H1 (cell line): ENCODE results near the gene ACKR2. TPM values are rescaled to one million over a fixed set of nuclear protein-coding genes. Genes with fewer than 3 reads are reported as not detected.

ENCODE experiments used
- CTCF ChIA-PET: fragments of 300-600 bp; sonication (Branson Sonifier 250); formaldehyde crosslinking; loops from one replicate; lab custom pipeline; 2021; ENCODE audit not compliant: partially characterized antibody; lab: Charles Lee
- POLR2A ChIA-PET: fragments of 300-600 bp; sonication (Branson Sonifier 250); formaldehyde crosslinking; loops from one replicate; lab custom pipeline; 2021; ENCODE audit warnings: inconsistent platforms; ENCODE audit not compliant: partially characterized antibody; lab: Charles Lee
- DNase-seq, 2 experiments: peaks; one replicate each; pipeline versions ENCODE4 v3.0.0 to v3.0.0-alpha.2; 2010 to 2022; ENCODE audit warnings: low spot score in 2 of 2, low read depth in 1 of 2, mixed read lengths in 1 of 2
- FAIRE-seq: peaks from 2 replicates; lab custom pipeline; 2011; peaks lifted over from hg19 to GRCh38; lab: Jason Lieb, UNC
- H2AFZ ChIP-seq: 2 replicates; pipeline ENCODE4 v1.8.1; 2012; ENCODE audit warnings: low read length, inconsistent platforms
- H2AK5ac ChIP-seq: 2 replicates; pipeline ENCODE4 v1.6.1; 2013; ENCODE audit warnings: low read depth, low read length
- H2BK120ac ChIP-seq: replicated peaks from 2 replicates; pipeline ENCODE3; 2013; ENCODE audit warnings: low read depth, low read length, inconsistent platforms
- H2BK12ac ChIP-seq: 2 replicates; pipeline ENCODE4 v1.6.1; 2013; ENCODE audit warnings: low read depth, low read length
- H2BK15ac ChIP-seq: 2 replicates; pipeline ENCODE4 v1.6.1; 2013; ENCODE audit warnings: low read length
- H2BK20ac ChIP-seq: 2 replicates; pipeline ENCODE4 v1.6.1; 2013; ENCODE audit warnings: low read length
- H2BK5ac ChIP-seq: 2 replicates; pipeline ENCODE4 v1.6.1; 2013; ENCODE audit warnings: low read depth, low read length
- H3K14ac ChIP-seq: 2 replicates; pipeline ENCODE4 v1.6.1; 2013; ENCODE audit warnings: inconsistent platforms; ENCODE audit not compliant: insufficient read length
- H3K18ac ChIP-seq: 2 replicates; pipeline ENCODE4 v1.6.1; 2013; ENCODE audit warnings: low read length; ENCODE audit errors: extremely low read depth
- H3K23ac ChIP-seq: 2 replicates; pipeline ENCODE4 v1.6.1; 2013; ENCODE audit warnings: inconsistent platforms; ENCODE audit not compliant: insufficient read length
- H3K23me2 ChIP-seq: 2 replicates; pipeline ENCODE4 v1.6.1; 2013; ENCODE audit warnings: low read depth, low read length
- H3K27ac ChIP-seq: 2 replicates; pipeline ENCODE4 v1.6.1; 2011; ENCODE audit warnings: low read depth, low read length, inconsistent platforms
- H3K27me3 ChIP-seq, 4 experiments: replicated peaks in 1 of 4; 1 replicate in 1 of 4; 2 replicates in 3 of 4; pipeline versions ENCODE4 v1.6.1 to v1.8.1; 2011 to 2013; ENCODE audit warnings: low read length in 3 of 4, mild to moderate bottlenecking in 3 of 4, inconsistent platforms in 2 of 4, mixed read lengths in 2 of 4, moderate library complexity in 1 of 4; ENCODE audit not compliant: control insufficient read depth in 3 of 4, insufficient read depth in 3 of 4; ENCODE audit errors: extremely low read depth in 1 of 4
- H3K36me3 ChIP-seq, 4 experiments: 2 replicates each; pipeline versions ENCODE4 v1.6.1 to v1.8.1; 2011 to 2013; ENCODE audit warnings: mild to moderate bottlenecking in 4 of 4, low read length in 3 of 4, moderate library complexity in 2 of 4, control low read depth in 1 of 4, inconsistent platforms in 1 of 4; ENCODE audit not compliant: insufficient read depth in 4 of 4, control insufficient read depth in 2 of 4
- H3K4ac ChIP-seq: replicated peaks from 2 replicates; pipeline ENCODE3; 2013; ENCODE audit warnings: low read length, low read depth, mixed read lengths, inconsistent platforms; ENCODE audit not compliant: insufficient read length
- H3K4me1 ChIP-seq, 4 experiments: replicated peaks in 1 of 4; 1 replicate in 1 of 4; 2 replicates in 3 of 4; pipeline versions ENCODE4 v1.6.1 to v1.8.1; 2011 to 2013; ENCODE audit warnings: low read length in 3 of 4, inconsistent platforms in 2 of 4, mixed read lengths in 1 of 4; ENCODE audit not compliant: insufficient read depth in 4 of 4, control insufficient read depth in 3 of 4
- H3K4me2 ChIP-seq, 2 experiments: 2 replicates each; pipeline versions ENCODE4 v1.6.1 to v1.8.1; 2011 to 2013; ENCODE audit warnings: low read depth in 2 of 2, low read length in 2 of 2, control low read depth in 1 of 2, inconsistent platforms in 1 of 2, mild to moderate bottlenecking in 1 of 2; ENCODE audit not compliant: insufficient read depth in 1 of 2
- H3K4me3 ChIP-seq, 4 experiments: fragments of 200-600, 300-600 bp in 1 of 4; sonication (generic), shearing (Covaris generic), sonication (Bioruptor Twin) in 1 of 4; 2 replicates each; pipeline versions ENCODE4 v1.5.1 to v1.8.1; 2011 to 2016; ENCODE audit warnings: low read length in 4 of 4, low read depth in 3 of 4, control low read depth in 2 of 4, inconsistent platforms in 2 of 4, mild to moderate bottlenecking in 2 of 4, mixed read lengths in 1 of 4, moderate library complexity in 1 of 4; ENCODE audit not compliant: insufficient read depth in 2 of 4; ENCODE audit errors: extremely low read depth in 1 of 4
- H3K56ac ChIP-seq: replicated peaks from 2 replicates; pipeline ENCODE3; 2013; ENCODE audit warnings: low read depth, mild to moderate bottlenecking, mixed read lengths, low read length, inconsistent platforms; ENCODE audit not compliant: insufficient read length
- H3K79me1 ChIP-seq: 2 replicates; pipeline ENCODE4 v1.6.1; 2013; ENCODE audit warnings: low read depth, low read length, control low read depth
- H3K79me2 ChIP-seq, 2 experiments: 2 replicates each; pipeline versions ENCODE4 v1.6.1 to v1.8.1; 2012 to 2013; ENCODE audit warnings: low read length in 2 of 2, mild to moderate bottlenecking in 2 of 2, inconsistent platforms in 1 of 2; ENCODE audit not compliant: insufficient read depth in 2 of 2, control insufficient read depth in 1 of 2
- H3K9ac ChIP-seq, 4 experiments: replicated peaks in 1 of 4; 1 replicate in 1 of 4; 2 replicates in 3 of 4; pipeline versions ENCODE4 v1.6.1 to v1.8.1; 2011 to 2013; ENCODE audit warnings: low read depth in 3 of 4, low read length in 3 of 4, control low read depth in 2 of 4, mild to moderate bottlenecking in 2 of 4, moderate library complexity in 2 of 4, inconsistent platforms in 1 of 4; ENCODE audit errors: extremely low read depth in 1 of 4
- H3K9me3 ChIP-seq, 2 experiments: 2 replicates each; pipeline versions ENCODE4 v1.6.1 to v1.8.1; 2012 to 2013; ENCODE audit warnings: mild to moderate bottlenecking in 2 of 2, moderate library complexity in 2 of 2, control low read depth in 1 of 2, inconsistent platforms in 1 of 2, low read depth in 1 of 2, low read length in 1 of 2, mixed read lengths in 1 of 2; ENCODE audit not compliant: insufficient read depth in 2 of 2
- H4K20me1 ChIP-seq, 2 experiments: replicated peaks in 1 of 2; 2 replicates each; pipeline versions ENCODE3 to v1.8.1; 2011 to 2013; ENCODE audit warnings: inconsistent platforms in 2 of 2, low read length in 2 of 2, mild to moderate bottlenecking in 1 of 2; ENCODE audit not compliant: insufficient read depth in 2 of 2, control insufficient read depth in 1 of 2
- H4K5ac ChIP-seq: 2 replicates; pipeline ENCODE4 v1.6.1; 2013; ENCODE audit warnings: low read length, low read depth, mixed read lengths, inconsistent platforms; ENCODE audit not compliant: insufficient read length
- H4K8ac ChIP-seq: 2 replicates; pipeline ENCODE4 v1.8.0; 2013; ENCODE audit warnings: mild to moderate bottlenecking, moderate library complexity, low read length, inconsistent platforms; ENCODE audit not compliant: insufficient read depth; ENCODE audit errors: extremely low read depth
- H4K91ac ChIP-seq: replicated peaks from 2 replicates; pipeline ENCODE3; 2013; ENCODE audit warnings: low read length, mixed read lengths, inconsistent platforms; ENCODE audit not compliant: insufficient read length
- ATF2 ChIP-seq: IDR thresholded peaks from 2 replicates; pipeline ENCODE4 v1.6.1; 2012; ENCODE audit warnings: low read length, inconsistent platforms
- BRCA1 ChIP-seq: IDR thresholded peaks from 2 replicates; pipeline ENCODE4 v1.6.1; 2012; ENCODE audit warnings: low read depth, low read length, improper control_type of control experiment
- CBX8 ChIP-seq: fragments of 300-800, 300-1000 bp; sonication (generic); IDR thresholded peaks from 2 replicates; pipeline ENCODE4 v1.7.1; 2016; ENCODE audit warnings: low read depth, low read length, borderline replicate concordance
- CREB1 ChIP-seq: IDR thresholded peaks from 2 replicates; pipeline ENCODE4 v1.6.1; 2012; ENCODE audit warnings: inconsistent platforms
- GABPA ChIP-seq: IDR thresholded peaks from 2 replicates; pipeline ENCODE4 v1.6.1; 2011; ENCODE audit warnings: mild to moderate bottlenecking, low read length, moderate library complexity, borderline replicate concordance; ENCODE audit not compliant: insufficient read depth
- NANOG ChIP-seq: IDR thresholded peaks from 2 replicates; pipeline ENCODE4 v1.6.1; 2011; ENCODE audit warnings: low read length, low read depth, mild to moderate bottlenecking, inconsistent platforms; ENCODE audit not compliant: insufficient read depth, poor library complexity, severe bottlenecking
- RNF2 ChIP-seq: fragments of 200-900, 300-1000 bp; sonication (generic); IDR thresholded peaks from 2 replicates; pipeline ENCODE4 v1.7.1; 2016; ENCODE audit warnings: borderline replicate concordance, low read depth, mild to moderate bottlenecking, antibody characterized with exemption, low read length; ENCODE audit not compliant: poor library complexity, severe bottlenecking; ENCODE audit errors: missing control alignments
- SP1 ChIP-seq: IDR thresholded peaks from 2 replicates; pipeline ENCODE4 v1.6.1; 2011; ENCODE audit warnings: low read depth, low read length
- TCF12 ChIP-seq: IDR thresholded peaks from 2 replicates; pipeline ENCODE4 v1.6.1; 2011; ENCODE audit warnings: low read depth, mild to moderate bottlenecking, low read length
- USF2 ChIP-seq: IDR thresholded peaks from 2 replicates; pipeline ENCODE4 v1.6.1; 2011; ENCODE audit warnings: low read length, improper control_type of control experiment
- ZNF274 ChIP-seq: IDR thresholded peaks from 2 replicates; pipeline ENCODE4 v1.7.0; 2012; ENCODE audit warnings: low read length, borderline replicate concordance; ENCODE audit errors: extremely low read depth
- WGBS, 2 experiments: shearing (Covaris generic) in 1 of 2; methylation state at CpG; one replicate each; pipeline versions ENCODE4 v1.1.6 to v1.1.7; 2013 to 2015; ENCODE audit warnings: low lambda C conversion rate in 2 of 2, mixed read lengths in 2 of 2, inconsistent platforms in 1 of 2, low coverage in 1 of 2, missing lambda C conversion rate in 1 of 2; ENCODE audit not compliant: insufficient replicate concordance in 2 of 2, insufficient coverage in 1 of 2, insufficient read length in 1 of 2; ENCODE audit errors: extremely low coverage in 1 of 2, missing lambda C conversion rate in 1 of 2; 5-methylcytosine and 5-hydroxymethylcytosine counted together
- polyA plus RNA-seq, 7 experiments: library from polyadenylated mRNA; depleted of rRNA in 3 of 7; stranded (reverse) in 5 of 7; unstranded in 2 of 7; fragments of >200 nt in 5 of 7; fragments of 200-250 nt in 2 of 7; gene quantifications; 1 replicate in 5 of 7; 2 replicates in 1 of 7; 4 replicates in 1 of 7; pipeline versions ENCODE4 v1.2.1 to v1.2.3, GENCODE V29; 2011 to 2013; ENCODE audit warnings: missing spikeins in 2 of 7, mixed read lengths in 2 of 7
- total RNA-seq: library from RNA; stranded (reverse); fragmentation: NEBNext Ultra II Directional; extraction: Animal tissue kit (Norgen Biotek cat#: 25700); gene quantifications from 2 replicates; pipeline ENCODE4 v1.2.1, GENCODE V29; 2021

ACKR2 gene
- total and polyA plus RNA-seq, 2 of the 8 experiments (the other 6 are each of a cell fraction or from before 2014, with no cell fraction given), result 0.09 to 0.12 TPM

- Histone ChIP-seq H4K8ac (no peak overlapping the region), H2BK5ac (peak overlapping the region; percentile 69; the same call in 1 of the 2 replicates), H3K4me3 (no peak overlapping the region), H3K27ac (no peak overlapping the region; the same call in 1 of the 2 replicates), H2BK12ac (no peak overlapping the region), H3K23ac (no peak overlapping the region), H2AFZ (no peak overlapping the region), H2AK5ac (peak overlapping the region; percentile 65; the same call in 1 of the 2 replicates), H3K4ac (no peak overlapping the region), H2BK15ac (no peak overlapping the region), H3K79me2 (no peaks in the 10 kb centered on the region), H4K20me1 (no peaks in the 10 kb centered on the region), H3K9ac (no peak overlapping the region), H3K9me3 (no peaks in the 10 kb centered on the region), H2BK20ac (no peak overlapping the region), H3K14ac (no peak overlapping the region), H2BK120ac (peak overlapping the region; percentile 83), H3K4me1 (peaks cover 0 to 15% (median 5%) of the 10 kb centered on the region in 4 experiments; a peak in 5 of 7 replicates), H3K56ac (no peak overlapping the region), H3K36me3 (no peaks in the 10 kb centered on the region; a peak in 1 of 8 replicates), H3K79me1 (no peaks in the 10 kb centered on the region), H3K23me2 (no peaks in the 10 kb centered on the region), H3K27me3 (no peaks in the 10 kb centered on the region), H3K4me2 (no peak overlapping the region), H4K91ac (no peak overlapping the region), H4K5ac (peak overlapping the region; percentile 96), H3K18ac (peak overlapping the region; percentile 84; the same call in 1 of the 2 replicates)
- 94% methylated on average over 1 of the region's 1 CpG; no CpG with 5 or more reads in 1 of the 2 experiments for WGBS, 2 experiments
- ChIA-PET POLR2A (no interaction called here), CTCF (interaction anchor here (1.7 to 3.5 kb wide), 4 partner anchors 11 to 69 kb away, joined by 3 to 14 read pairs (median 6); no protein-coding TSS in a partner anchor)
- FAIRE-seq (no peak), DNase-seq (no peak)
- no peak for TF ChIP-seq ATF2
- no peak for TF ChIP-seq CBX8
- TF ChIP-seq USF2, result no peak
- TF ChIP-seq BRCA1, result no peak
- no peak for TF ChIP-seq TCF12
- TF ChIP-seq CREB1, result no peak
- no peak for TF ChIP-seq ZNF274
- no peak for TF ChIP-seq NANOG
- TF ChIP-seq SP1, result no peak
- TF ChIP-seq RNF2, result no peak
- no peak for TF ChIP-seq GABPA
Measured at GRCh38 chr3:42892169-42892568, 82.9 kb downstream of the ACKR2 start.
